ENCODE measurements around the gene PMVK.
"Not testable (repeated sequence)": the region's sequence is repeated elsewhere in the genome, so short reads cannot be mapped to it uniquely, and the experiment has no call there.

Gene PMVK

DNA sequence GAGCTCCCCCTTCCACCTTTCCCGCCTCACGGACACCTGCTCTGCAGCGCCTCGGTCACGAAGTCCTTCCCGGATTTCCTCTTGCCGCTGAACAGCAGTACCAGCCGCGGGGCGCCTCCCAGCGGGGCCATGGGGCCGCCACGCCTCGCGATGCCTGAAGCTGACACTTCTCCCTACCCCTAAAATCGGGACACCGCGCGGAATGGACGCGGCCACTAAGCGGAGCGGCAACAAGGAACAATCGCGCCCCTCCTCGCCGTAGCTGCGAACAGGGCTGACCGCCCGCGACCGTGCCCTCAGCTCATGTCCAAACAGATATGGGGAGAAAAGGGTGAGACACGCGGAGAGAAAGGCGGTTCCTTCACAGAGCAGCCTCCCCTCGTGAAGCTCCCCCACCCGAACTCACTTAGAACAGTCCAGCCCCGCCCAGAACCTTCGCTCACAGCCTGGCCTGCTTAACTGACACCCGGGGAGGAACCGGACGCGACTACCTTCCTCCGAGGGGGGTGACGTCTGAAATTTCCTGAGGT lies at the start of gene PMVK:
TSS of gene PMVK (minus strand) at position 165 of the 530 bp plus-strand sequence. CDS start at position 131, 34 bp downstream.
- DNase-seq = peak; percentile 89

DNA sequence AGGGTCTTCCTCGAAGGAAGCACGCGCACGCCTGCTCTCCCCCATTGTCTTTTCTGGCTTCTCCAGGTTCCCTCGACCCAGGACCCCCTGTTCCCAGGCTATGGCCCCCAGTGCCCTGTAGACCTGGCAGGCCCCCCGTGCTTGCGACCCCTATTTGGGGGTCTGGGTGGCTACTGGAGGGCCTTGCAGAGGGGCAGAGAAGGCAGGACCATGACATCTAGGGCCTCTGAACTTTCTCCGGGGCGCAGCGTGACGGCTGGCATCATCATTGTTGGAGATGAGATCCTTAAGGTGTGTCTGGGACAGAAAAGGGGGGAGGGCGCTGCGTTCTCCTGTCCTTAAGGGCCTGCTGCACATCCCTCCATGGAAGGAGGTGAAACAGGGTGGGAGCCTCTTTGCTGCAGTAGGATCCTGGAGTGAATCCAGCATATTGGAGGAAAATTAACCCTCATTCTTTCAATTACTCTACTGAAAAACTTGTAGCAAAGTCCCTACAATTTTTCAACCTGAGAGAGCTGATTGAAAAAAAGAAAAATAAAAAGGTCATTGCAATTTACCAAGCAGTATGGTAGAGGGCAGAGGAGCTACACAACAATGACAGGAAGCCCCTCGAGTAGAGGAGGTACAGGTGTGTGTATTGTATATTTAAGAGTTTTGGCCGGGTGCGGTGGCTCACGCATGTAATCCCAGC lies 47.4 kb upstream of the PMVK start:
- no peak for DNase-seq

DNA sequence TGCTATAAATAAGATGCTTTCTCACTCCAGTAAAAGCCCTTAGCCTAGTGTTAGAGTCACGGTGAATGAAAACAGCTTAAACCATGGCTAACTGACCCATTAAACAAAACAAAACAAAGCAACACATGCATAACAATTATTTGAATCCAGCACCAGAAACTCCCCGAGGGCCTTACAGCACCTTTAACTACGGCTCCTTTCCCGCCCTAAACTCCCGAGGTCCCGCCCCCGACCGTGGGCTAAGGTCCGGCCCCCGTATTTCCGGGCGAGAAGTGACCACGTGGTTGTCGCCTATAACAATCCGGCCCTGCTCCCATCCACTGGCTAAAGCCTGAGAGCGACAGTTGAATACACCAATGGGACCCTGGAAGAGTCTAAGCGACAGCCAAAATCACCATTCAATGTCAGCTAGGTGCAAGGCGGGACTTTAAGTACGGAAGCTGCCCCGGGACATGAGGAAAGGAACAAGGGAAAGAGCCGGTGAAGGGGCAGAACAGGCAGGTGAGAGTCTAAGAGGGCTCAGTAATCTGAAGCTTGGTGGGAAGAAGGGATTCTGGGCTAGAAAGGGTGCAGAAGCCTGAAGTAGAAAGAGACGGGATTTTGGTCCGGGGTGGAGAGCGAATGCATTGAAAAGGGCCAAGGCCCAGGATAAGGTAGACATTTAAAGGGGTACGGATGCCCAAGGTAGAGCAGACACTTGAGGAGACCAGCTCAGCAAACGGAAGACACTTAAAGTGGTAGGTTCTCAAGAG lies 46.6 kb upstream of the PMVK start, which contains the start of gene FLAD1:
TSS of gene FLAD1 (plus strand) at position 448 of the 752 bp plus-strand sequence. CDS start 351 bp downstream, outside the sequence.
- peak; percentile 98 for DNase-seq

DNA sequence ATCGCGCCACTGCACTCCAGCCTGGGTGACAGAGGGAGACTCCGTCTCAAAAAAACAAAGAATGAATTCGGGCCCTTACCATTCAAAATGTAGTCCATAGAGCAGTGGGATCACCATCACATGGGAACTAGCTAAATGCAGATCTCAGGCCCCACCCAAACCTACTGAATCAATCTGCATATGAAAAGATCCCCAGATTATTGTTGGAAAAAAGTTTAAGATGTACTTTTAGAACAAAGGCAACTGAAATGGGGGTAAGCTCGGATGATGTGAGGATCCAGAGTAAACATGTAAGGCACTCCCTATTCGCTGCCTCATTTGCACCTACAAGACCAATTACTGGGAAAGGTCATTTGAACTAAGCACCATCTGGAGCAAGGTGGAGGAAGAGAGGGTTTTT lies 45.8 kb upstream of the PMVK start:
- DNase-seq = no peak

DNA sequence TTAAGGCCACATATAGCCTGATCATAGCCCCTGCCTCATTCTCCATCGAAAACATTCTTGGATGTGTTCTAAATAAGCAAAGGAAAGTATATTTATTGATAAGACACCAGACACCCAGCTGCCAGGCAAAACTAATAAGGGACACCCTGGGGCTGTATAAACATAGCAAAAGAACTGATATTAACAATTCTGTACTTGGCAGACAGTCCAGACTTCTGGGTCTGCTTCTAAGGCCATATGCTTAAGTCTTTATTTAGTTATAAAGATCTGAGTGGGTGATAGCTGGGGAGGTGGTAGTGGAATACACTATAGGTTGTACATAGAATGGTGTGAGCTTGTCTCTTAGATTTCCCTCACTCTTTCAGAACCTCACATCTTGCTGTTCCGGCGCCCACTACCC lies 41.8 kb upstream of the PMVK start:
- DNase-seq = no peak

DNA sequence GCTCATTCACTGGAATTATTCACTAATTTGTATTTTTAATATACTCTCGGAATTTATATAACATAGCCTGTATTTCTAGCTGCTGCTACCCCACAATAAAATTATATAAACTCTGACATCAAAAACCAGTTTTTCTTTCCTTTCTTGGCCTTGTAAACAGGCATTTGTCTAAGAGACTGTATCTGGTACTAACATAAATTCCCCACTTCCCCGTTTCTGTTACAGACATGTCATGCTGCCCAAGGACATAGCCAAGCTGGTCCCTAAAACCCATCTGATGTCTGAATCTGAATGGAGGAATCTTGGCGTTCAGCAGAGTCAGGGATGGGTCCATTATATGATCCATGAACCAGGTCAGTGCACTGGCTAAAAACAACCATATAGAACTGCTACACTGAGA lies 41.2 kb upstream of the PMVK start:
- not testable (repeated sequence) for DNase-seq

DNA sequence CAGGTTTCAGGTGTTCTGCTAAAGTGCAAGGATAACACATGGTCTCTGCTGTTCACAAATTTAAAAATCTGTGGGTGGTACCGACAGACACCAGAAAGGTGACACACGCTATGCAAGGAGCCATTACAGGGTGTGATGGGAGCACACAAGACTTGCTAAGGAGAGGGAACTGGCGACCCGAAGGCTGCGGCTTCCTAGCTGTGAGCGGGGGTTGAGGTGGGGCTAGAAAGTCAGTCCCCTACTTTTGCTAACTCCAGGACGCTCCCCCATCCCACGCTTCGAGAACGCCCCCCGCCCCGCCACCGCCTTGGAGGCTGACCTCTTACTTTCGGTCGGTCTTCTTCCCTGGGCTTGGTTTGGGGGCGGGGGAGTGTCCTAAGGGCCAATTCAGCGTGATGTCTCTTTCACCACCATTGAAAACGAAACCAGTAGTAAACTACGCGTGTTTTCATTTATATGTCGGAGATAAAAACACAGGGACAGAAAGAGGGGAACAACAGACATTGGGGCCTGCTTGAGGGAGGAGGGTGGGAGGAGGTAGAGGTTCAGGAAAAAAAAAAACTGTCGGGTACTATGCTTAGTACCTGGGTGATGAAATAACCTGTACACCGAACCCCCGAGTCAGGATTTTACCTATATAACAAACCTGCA lies 39.0 kb upstream of the PMVK start:
- DNase-seq = no peak

DNA sequence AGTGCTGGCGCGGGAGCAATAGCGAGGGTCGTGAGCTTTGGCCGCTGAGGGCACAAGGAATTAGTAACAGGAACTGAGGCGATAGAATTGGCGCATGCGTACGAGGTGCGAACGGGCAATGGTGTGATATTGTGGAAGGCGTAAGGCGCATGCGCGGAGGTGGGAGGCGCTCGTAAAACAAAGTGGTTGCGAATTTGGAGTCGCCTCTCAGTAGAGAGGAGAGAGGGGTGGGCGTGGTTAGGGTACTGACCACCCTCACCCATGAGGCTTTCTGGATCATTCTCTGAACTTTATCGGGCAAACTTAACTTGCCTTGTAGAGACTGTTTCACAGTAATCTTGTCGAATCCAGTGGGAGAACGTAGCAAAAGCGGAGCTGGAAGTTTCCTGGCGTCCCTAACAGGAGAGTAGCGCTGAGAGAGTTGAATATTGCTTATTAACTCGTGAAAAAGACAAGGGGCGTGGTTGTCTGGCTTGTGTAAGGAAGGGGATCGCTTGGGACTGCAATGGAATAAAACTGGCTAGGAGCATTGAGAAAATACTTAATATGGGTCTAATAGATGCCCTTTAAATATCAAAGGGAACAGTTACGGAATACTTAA lies 38.4 kb upstream of the PMVK start:
- peak; percentile 96 for DNase-seq

DNA sequence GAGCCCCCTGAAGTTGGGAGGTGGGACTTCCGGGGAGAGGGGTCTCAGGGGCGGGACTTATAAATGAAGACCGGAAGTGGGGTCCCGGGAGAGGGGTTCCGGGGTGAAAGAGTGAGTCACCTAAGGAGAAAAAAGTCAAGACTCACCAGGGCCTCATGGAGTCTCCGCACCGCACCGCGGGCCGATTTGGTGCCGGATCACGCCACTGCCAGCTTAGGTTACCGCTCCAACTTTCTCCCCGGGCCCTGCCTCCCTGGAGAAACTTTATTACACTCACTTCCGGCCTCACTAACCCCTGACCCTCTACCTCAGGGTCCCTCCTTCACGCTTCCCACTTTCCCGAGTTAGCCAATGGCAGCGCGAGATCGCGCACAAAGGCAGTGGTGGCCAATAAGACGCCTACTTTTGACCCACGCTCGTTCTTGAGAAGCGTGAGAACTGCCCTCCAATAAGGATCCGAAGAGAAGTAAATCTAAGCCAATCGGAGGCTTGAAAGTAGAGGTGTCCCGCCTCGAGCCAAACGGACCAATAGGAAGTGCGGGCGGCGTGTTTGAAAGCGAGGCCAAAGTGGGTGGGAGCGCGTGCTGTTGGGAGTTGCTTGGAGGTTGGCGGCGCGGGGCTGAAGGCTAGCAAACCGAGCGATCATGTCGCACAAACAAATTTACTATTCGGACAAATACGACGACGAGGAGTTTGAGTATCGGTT lies 37.7 kb upstream of the PMVK start, which contains the start of gene CKS1B:
TSS of gene CKS1B (plus strand) at position 580 of the 706 bp plus-strand sequence. CDS start at position 645, 65 bp downstream.
- peak; percentile 99 for DNase-seq

DNA sequence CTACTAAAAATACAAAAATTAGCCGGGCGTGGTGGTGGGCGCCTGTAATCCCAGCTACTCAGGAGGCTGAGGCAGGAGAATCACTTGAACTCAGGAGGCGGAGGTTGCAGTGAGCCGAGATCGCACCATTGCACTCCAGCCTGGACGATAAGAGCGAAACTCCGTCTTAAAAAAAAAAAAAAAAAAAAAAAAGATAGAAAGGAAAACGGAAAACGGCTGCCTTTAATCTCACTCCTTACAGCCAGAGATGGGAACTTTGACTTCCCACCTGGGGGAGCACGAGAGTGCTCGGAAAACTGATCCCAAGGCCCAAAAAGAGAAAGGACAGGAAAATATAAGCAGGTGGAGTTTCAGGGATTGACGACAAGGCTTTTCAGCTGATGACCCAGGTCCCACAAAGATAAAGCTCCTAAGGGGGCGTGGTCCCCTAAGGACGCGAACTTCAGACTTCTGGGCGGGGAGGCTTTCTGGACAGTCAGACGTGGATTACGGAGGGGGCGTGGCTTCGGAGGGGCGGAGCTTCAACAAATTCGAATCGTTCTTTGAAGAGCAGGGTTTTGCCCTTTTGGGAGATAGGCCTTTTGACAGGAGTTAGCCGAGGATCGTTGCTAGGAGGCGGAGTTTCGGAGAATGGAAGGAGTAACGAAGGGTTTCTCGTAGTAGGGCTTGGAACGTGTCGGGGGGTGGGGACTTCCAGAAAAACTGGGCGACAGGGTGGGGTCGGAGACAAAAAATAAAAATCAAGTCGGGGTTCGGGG lies 37.0 kb upstream of the PMVK start:
- peak; percentile 97 for DNase-seq

DNA sequence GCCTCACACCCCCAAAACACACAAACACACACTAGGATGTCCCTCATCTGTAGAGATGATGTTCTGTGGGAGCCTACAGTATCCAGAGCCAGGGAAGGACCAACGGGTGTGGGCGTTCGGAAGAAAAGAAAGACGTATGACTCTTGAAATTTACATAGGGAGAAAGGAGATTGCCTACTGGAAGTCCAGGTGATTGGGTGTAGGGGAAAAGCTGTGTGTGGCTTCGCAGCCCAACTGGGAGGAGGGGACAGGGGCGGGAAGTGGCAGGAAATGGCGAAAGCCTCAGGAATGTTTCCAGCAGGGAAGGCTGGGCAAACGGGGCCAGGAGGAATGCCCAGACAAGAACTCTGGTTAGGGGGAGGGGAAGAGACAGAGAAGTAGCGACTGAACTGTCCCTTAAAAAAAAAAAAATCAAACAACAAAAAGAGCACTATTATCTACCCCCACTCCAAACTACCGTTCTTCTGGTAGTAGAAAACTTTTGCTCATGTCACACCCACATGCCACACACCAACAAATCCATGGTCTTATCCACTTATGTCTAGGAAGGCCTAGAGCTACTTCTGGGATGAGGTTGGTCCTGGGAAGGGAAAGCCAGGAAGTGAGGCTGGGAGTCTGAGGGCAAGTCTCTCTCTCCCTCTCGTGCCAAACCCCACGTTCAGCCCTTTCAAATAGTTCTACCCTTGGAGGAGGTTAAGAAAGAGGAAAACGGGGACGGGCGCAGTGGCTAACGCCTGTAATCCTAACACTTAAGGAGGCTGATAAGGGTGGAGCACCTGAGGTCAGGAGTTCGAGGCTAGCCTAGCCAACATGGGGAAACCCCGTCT lies 36.2 kb upstream of the PMVK start:
- DNase-seq = peak; percentile 65

DNA sequence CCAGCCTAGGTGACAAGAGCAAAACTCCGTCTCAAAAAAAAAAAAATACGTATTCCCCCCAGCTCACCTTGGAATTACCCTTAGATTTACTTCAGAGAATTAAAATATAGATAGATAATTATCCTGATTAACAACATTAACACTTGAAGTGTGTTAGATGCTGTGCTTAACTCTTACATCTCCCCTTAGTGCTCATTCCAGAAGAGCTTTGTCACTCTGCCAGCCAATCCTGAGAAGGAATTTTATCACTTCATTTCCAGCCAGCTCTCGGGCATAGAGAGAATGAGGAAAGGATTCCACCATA lies 35.6 kb upstream of the PMVK start:
- no peak for DNase-seq

DNA sequence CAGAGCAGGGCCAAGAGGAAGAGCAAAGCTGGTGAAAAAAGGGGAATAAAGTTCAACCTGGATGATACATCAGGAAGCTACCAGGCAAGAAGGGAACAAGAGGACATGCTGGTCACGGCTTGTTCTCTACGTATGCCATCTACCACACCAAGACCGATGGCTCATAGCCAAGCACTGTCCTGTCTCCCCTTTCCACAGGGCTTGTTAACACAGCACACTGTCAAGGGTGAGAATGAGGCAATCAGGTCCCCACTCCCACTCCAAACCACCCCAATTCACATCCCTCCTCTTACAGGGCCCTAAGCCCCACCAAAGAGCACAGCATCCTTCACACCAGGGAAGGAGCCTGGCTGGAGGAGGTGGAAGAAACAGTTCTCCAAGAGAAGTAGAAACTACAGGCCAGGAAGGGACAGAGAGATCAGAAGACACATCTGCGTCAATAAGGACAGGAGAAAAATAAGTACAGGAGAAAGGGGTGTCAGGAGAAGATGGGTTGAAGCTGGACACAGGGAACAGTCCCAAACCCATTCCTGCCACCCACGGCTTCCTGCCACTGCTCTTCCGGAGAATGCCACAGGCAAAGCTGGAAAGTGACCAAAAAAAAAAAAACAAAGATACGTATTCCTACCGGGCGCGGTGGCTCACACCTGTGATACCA lies 35.0 kb upstream of the PMVK start:
- DNase-seq = no peak

DNA sequence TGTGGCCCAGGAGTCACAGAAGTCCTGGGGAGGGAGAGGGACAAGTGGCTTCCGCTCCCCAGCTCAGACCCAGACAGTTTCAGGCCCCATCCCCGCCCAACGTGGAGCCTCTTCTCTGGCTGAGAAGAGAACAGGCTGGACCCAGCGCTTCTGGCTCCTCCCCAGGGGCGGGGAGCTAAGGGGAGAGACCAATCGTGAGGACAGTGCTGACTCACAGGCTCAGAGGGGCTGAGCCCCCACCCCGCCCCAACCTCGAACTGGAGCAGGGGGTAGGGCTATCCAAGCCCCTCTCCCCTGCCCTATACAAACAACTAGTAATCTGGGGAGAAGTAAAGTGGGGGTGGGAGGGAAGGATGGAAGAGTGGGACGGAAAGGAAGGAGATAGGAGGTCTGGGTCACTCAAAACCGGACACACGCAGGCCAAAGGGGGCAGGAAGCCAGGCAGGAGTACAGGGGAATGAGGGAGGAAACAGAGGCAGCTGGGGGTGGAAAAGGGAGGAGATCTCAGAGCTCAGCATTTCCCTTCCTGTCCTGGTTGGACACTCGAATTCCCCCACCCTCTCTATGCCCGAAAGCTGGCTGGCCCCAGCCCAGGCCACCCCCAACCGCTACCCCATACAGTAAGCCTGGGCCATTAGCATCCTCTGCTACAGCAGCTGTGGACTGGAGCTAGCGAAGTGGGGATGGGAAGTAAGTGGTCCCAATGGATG lies 34.3 kb upstream of the PMVK start, which contains the start of gene SHC1:
TSS of gene SHC1 (minus strand) at position 117 of the 710 bp plus-strand sequence. CDS start 221 bp downstream, outside the sequence.
- DNase-seq = peak; percentile 88

DNA sequence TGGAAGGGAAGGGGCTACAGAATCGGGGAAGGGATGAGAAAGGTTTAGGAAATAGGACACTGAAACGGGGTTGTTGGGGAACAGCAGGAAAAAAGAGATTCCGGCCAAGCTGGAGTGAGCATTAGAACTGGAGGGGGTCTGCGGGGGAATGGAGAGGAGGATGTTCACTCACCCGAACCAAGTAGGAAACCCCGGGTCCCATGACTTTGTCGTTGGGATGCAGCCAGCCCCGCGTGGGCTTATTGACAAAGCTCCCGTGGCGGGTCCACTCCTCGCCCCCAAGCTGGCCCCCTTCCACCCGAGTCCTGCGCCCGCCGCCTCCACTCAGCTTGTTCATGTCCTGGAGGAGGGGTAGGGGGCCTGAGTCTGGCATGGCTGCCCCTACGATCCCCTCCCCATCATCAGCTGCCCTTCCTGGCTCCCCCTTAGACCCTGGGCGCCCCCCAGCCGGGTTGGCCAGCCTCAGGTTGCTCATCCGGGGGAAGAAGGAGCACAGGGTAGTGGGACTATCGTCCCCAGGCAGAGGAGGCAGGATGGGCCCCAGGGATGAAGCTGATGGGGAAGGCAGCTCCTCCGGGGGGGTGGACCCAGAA lies 33.4 kb upstream of the PMVK start:
- DNase-seq = no peak

DNA sequence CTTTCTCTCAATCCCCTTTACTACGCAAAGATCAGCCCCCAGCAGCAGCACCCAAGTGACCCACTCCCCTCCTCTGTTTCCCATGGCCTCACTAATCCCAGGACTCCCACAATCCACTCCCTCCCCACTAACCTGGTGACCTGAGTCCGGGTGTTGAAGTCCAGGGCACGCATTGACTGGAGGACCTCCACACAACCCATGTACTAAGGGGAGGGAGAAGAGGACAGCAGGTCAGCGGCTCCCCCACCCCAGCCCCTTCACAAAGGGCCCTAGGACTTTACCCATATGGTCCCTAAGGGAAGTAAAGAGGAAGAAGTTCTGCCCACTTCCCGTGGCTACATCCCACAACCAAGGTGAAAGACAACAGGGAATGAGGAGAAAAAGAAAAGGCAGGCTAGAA lies 32.7 kb upstream of the PMVK start:
- DNase-seq = no peak

DNA sequence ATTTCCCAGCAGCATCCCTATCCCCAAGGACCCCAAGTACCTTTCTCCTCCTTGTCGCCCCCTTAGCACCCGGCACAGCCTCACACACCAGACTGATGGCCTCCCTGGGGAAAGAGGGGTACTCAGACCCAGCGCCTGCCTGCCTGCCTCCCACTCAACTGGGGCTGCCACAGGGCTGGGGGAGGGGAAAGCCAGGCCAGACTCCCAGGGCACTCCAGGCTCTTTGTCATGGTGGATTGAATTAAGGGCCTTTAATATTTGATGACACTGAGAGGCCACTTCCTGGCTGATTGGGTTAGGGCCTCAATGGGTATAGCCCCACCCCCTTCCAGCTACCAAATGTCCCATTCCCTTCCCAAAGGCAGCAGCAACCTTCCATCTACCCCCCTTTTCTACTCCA lies 32.2 kb upstream of the PMVK start:
- no peak for DNase-seq

DNA sequence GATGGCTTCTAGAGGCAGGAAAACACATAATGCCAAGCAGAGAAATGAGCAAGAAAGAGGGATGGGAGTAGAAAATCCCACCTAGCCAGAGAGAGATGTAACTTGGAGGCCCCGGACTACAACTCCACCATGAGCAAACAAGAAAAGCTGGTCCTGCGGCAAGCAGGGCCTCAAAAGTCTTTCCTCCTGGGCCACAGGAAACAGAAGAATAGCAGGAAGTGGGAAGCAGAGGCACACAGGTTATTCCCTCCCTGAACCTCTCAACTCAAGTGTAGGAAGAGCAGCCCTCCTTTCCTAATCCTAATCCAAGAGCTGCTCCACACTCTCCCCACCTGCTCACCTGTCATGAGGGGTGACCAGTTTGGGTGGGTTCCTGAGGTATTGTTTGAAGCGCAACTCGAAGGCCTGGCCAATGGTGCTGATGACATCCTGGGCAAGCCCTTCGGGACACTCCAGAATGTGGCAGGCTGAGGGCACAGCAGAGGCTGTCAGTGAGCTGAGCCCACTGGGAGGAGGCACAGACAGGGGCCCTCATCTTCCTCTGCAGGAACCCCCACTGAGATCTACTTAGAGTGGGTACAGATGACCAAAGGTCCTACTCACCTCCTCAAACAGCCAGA lies 30.9 kb upstream of the PMVK start:
- DNase-seq = no peak

DNA sequence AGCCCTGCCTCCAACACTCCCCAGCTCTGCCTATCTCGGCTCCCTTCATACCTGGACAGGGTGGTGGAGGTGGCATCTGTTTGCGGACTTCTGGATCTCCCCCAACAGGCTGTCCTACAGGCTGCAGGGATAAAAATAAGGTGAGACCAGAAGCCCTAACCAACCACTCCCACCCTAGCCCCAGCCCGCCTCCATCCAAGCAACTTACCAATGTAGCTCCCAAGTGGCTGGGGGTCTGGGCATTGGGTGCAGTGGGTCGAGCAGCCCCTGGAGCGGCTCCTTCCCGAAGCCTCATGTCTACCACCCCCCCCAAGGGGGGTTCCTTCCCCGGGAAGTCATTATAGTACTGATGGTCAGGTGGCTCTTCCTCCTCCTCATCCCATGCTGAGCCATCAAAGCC lies 29.6 kb upstream of the PMVK start:
- no peak for DNase-seq
